GM21786 (cell line): ENCODE results near the gene RAD9A.

ENCODE experiments used
- ATAC-seq: cut with Tn5 transposase; IDR thresholded peaks from one replicate; pipeline ENCODE4 v1.9.1; 2021; ENCODE audit not compliant: unreplicated experiment

RAD9A gene

GRCh38 chr11:67356864-67357561 lies 34.8 kb upstream of the RAD9A start:
- ATAC-seq: no peak

- no peak for ATAC-seq
Measured at GRCh38 chr11:67357831-67358670, 33.7 kb upstream of the RAD9A start.

- ATAC-seq: no peak
Measured at GRCh38 chr11:67364169-67364568, 27.6 kb upstream of the RAD9A start.

GRCh38 chr11:67364783-67365722 lies 26.7 kb upstream of the RAD9A start:
- ATAC-seq: no peak

GRCh38 chr11:67365736-67366444 lies 25.9 kb upstream of the RAD9A start:
- no peak for ATAC-seq

- ATAC-seq: no peak
Measured at GRCh38 chr11:67366546-67366945, 25.2 kb upstream of the RAD9A start.

GRCh38 chr11:67366961-67367760 lies 24.6 kb upstream of the RAD9A start:
- no peak for ATAC-seq

GRCh38 chr11:67367761-67368227 lies 24.0 kb upstream of the RAD9A start:
- ATAC-seq: no peak

- ATAC-seq: no peak
Measured at GRCh38 chr11:67368621-67369020, 23.2 kb upstream of the RAD9A start.

- no peak for ATAC-seq
Measured at GRCh38 chr11:67369275-67369674, 22.5 kb upstream of the RAD9A start.

- ATAC-seq: no peak
Measured at GRCh38 chr11:67369801-67370284, 21.9 kb upstream of the RAD9A start.

GRCh38 chr11:67370351-67371076 lies 21.3 kb upstream of the RAD9A start:
- no peak for ATAC-seq

GRCh38 chr11:67371189-67371910 lies 20.4 kb upstream of the RAD9A start:
- no peak for ATAC-seq

GRCh38 chr11:67371911-67372320 lies 19.9 kb upstream of the RAD9A start:
- no peak for ATAC-seq

- no peak for ATAC-seq
Measured at GRCh38 chr11:67372321-67372992, 19.3 kb upstream of the RAD9A start.

- no peak for ATAC-seq
Measured at GRCh38 chr11:67372993-67373647, 18.7 kb upstream of the RAD9A start, which contains the start of gene CLCF1. Gene CLCF1, minus strand, starts transcription at chr11:67373598. Its CDS starts 59 bp downstream, at chr11:67373539.
